Lower leg skin (tissue), 3 donors: ENCODE measurements around the gene LAIR1.

Source experiments
- CTCF ChIP-seq, 3 donors: fragments of 450-650 bp; IDR thresholded peaks; one replicate each; pipeline ENCODE4 v1.5.1; 2016; ENCODE audit warnings: antibody characterized with exemption in 3 of 3, mild to moderate bottlenecking in 3 of 3, moderate library complexity in 2 of 3
- POLR2A ChIP-seq, 2 donors: fragments of 450-650 bp; IDR thresholded peaks; one replicate each; pipeline ENCODE4 v1.6.1; 2016 to 2017; ENCODE audit warnings: antibody characterized with exemption in 2 of 2, mild to moderate bottlenecking in 1 of 2, moderate library complexity in 1 of 2

GRCh38 chr19:54366811-54367210, 2.1 kb upstream of the LAIR1 start:
- TF ChIP-seq CTCF (IDR thresholded peaks at IDR 0.05) (no peak), POLR2A (IDR thresholded peaks at IDR 0.05) (no peak)
